ENCODE measurements around the gene TNFRSF25. TPM values are rescaled to one million over a fixed set of nuclear protein-coding genes. Genes with fewer than 3 reads are reported as not detected.

TNFRSF25 gene
- total RNA-seq, 1 experiment from 2014 or later = 19.4 TPM

DNA sequence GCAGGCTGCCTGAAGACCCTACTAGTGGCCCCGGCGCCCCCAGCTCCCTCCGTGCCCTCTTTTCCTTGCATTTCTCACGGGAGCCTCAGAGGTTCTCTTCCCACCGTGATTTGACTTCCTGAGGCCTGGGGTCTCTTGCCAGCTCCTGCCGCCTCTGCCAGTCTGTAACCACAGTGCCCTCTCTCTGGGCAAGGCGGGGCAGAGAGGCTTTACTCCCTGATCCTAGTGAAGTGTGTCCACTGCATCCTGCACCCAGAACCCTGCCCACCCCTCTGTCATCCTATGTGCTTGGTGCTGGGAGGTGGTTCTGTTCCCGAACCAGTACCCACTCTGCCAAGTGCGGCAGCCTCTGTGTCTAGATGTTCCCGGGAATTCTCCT is 39.0 kb downstream of the TNFRSF25 start:
- H3K9me3 Mint-ChIP-seq = peaks cover 0 to 3% of the 10 kb centered on the region in 2 experiments; a peak in 2 of 5 replicates
- TF ChIP-seq, protein P1, sequence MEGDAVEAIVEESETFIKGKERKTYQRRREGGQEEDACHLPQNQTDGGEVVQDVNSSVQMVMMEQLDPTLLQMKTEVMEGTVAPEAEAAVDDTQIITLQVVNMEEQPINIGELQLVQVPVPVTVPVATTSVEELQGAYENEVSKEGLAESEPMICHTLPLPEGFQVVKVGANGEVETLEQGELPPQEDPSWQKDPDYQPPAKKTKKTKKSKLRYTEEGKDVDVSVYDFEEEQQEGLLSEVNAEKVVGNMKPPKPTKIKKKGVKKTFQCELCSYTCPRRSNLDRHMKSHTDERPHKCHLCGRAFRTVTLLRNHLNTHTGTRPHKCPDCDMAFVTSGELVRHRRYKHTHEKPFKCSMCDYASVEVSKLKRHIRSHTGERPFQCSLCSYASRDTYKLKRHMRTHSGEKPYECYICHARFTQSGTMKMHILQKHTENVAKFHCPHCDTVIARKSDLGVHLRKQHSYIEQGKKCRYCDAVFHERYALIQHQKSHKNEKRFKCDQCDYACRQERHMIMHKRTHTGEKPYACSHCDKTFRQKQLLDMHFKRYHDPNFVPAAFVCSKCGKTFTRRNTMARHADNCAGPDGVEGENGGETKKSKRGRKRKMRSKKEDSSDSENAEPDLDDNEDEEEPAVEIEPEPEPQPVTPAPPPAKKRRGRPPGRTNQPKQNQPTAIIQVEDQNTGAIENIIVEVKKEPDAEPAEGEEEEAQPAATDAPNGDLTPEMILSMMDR (conservative IDR thresholded peaks at IDR 0.05) = no peak
- Histone ChIP-seq H4K20me1 (ENCODE audit: control insufficient read depth, insufficient read depth, insufficient read length) (no peaks in the 10 kb centered on the region), H3K9me3 (ENCODE audit: control insufficient read depth, low read depth, low read length) (no peaks in the 10 kb centered on the region), H3K18ac (ENCODE audit: insufficient read length, low read depth, low read length) (no peak overlapping the region), H3K23me2 (ENCODE audit: insufficient read length, low read depth, low read length, poor library complexity, severe bottlenecking) (peaks cover 3% of the 10 kb centered on the region), H3K27me3 (ENCODE audit: insufficient read depth, low read length) (peaks cover 31% of the 10 kb centered on the region; the same call in 1 of the 2 replicates), H3K14ac (ENCODE audit: insufficient read depth, low read length) (no peak overlapping the region), H4K8ac (replicated peaks; ENCODE audit: insufficient read length, low read depth, low read length) (no peak overlapping the region), H2BK5ac (ENCODE audit: insufficient read length, low read length) (no peak overlapping the region), H3K4ac (ENCODE audit: low read depth, low read length) (no peak overlapping the region), H3K27ac (ENCODE audit: insufficient read length, low read depth, low read length) (no peak overlapping the region), H2BK120ac (ENCODE audit: low read depth, low read length, poor library complexity, severe bottlenecking) (no peak overlapping the region), H2AFZ (ENCODE audit: low read length) (no peak overlapping the region), H3K79me2 (ENCODE audit: insufficient read depth, low read length) (no peaks in the 10 kb centered on the region), H3K4me1 (ENCODE audit: insufficient read depth, low read length) (no peaks in the 10 kb centered on the region), H2BK15ac (ENCODE audit: low read depth, low read length) (no peak overlapping the region), H4K5ac (ENCODE audit: insufficient read length, low read depth, low read length) (no peak overlapping the region), H2AK5ac (ENCODE audit: insufficient read length, low read length) (no peak overlapping the region), H3K4me2 (ENCODE audit: insufficient read depth, insufficient read length, low read length) (no peak overlapping the region), H4K91ac (ENCODE audit: insufficient read length, low read depth, low read length) (no peak overlapping the region), H3K9ac (ENCODE audit: extremely low read depth, insufficient read length, low read length) (no peak overlapping the region), H3K79me1 (ENCODE audit: insufficient read depth, low read depth, low read length, poor library complexity, severe bottlenecking) (no peaks in the 10 kb centered on the region), H3T11ph (ENCODE audit: low read length) (no peak overlapping the region), H2BK12ac (ENCODE audit: insufficient read length, low read depth, low read length) (no peak overlapping the region), H3K56ac (ENCODE audit: insufficient read length, low read depth, low read length) (no peak overlapping the region), H2BK20ac (ENCODE audit: low read depth, low read length, poor library complexity, severe bottlenecking) (no peak overlapping the region), H3K23ac (ENCODE audit: insufficient read length, low read depth, low read length) (no peak overlapping the region)
- no CpG with 5 or more reads among the region's 10 CpGs for WGBS (ENCODE audit: extremely low coverage, insufficient read length, low lambda C conversion rate)
- peaks cover 17 to 24% of the 10 kb centered on the region in 2 experiments for H3K4me1 Mint-ChIP-seq
- H3K4me3 Mint-ChIP-seq = no peak overlapping the region
- no peaks in the 10 kb centered on the region for H3K36me3 Mint-ChIP-seq (ENCODE audit: insufficient read depth in 1 of 3, low read depth in 3 of 3)
- no peak for DNase-seq
- no peak overlapping the region for H3K27ac Mint-ChIP-seq
- H3K27me3 Mint-ChIP-seq (ENCODE audit: low read depth) = peaks cover 80% of the 10 kb centered on the region

Measured in H9 (cell line).